Stimulated activated CD8-positive, alpha-beta memory T cell treated with anti-CD3 and anti-CD28 coated beads, Interleukin-4, amount 100 ng/mL, for 1 hour (primary cell): Measurements from ENCODE around the gene HPCAL1.
"Not testable (repeated sequence)": the region's sequence is repeated elsewhere in the genome, so short reads cannot be mapped to it uniquely, and the experiment has no call there.

Experiments used
- DNase-seq, 2 donors: peaks; one replicate each; pipeline ENCODE4 v3.0.0-alpha.2; 2020; ENCODE audit warnings: low read depth in 2 of 2, low spot score in 1 of 2

HPCAL1 gene

GRCh38 chr2:10457195-10457594 lies 154.5 kb downstream of the HPCAL1 start:
- not testable (repeated sequence) for DNase-seq

- DNase-seq: no peak
Observed at GRCh38 chr2:10457846-10458598, 155.3 kb downstream of the HPCAL1 start.

GRCh38 chr2:10460366-10460796 lies 157.7 kb downstream of the HPCAL1 start:
- DNase-seq: no peak

- DNase-seq: no peak
Observed at GRCh38 chr2:10462178-10463083, 159.7 kb downstream of the HPCAL1 start.

GRCh38 chr2:10465910-10466309 lies 163.2 kb downstream of the HPCAL1 start:
- no peak for DNase-seq

- DNase-seq: no peak
Observed at GRCh38 chr2:10466801-10467200, 164.1 kb downstream of the HPCAL1 start.

GRCh38 chr2:10467401-10467800 lies 164.7 kb downstream of the HPCAL1 start:
- DNase-seq: no peak

GRCh38 chr2:10469301-10469700 lies 166.6 kb downstream of the HPCAL1 start:
- DNase-seq: no peak

- DNase-seq: no peak
Observed at GRCh38 chr2:10469955-10470608, 167.4 kb downstream of the HPCAL1 start.

- DNase-seq: no peak
Observed at GRCh38 chr2:10471046-10471571, 168.4 kb downstream of the HPCAL1 start.

GRCh38 chr2:10471955-10472354 lies 169.3 kb downstream of the HPCAL1 start:
- DNase-seq: no peak

GRCh38 chr2:10473121-10473756 lies 170.5 kb downstream of the HPCAL1 start:
- no peak for DNase-seq

GRCh38 chr2:10475221-10475722 lies 172.6 kb downstream of the HPCAL1 start:
- no peak for DNase-seq

GRCh38 chr2:10475811-10476660 lies 173.3 kb downstream of the HPCAL1 start:
- DNase-seq: no peak

GRCh38 chr2:10476723-10477442 lies 174.2 kb downstream of the HPCAL1 start:
- no peak for DNase-seq
